GM19463 (cell line): ENCODE results near the gene CDC27.
"Not testable (repeated sequence)": the region's sequence is repeated elsewhere in the genome, so short reads cannot be mapped to it uniquely, and the experiment has no call there.

Experiments used
- ATAC-seq: cut with Tn5 transposase; IDR thresholded peaks from one replicate; pipeline ENCODE4 v1.9.1; 2021; ENCODE audit warnings: mild to moderate bottlenecking, moderate library complexity; ENCODE audit not compliant: unreplicated experiment

The CDC27 gene

GRCh38 chr17:47193931-47194511 lies 4.9 kb upstream of the CDC27 start:
- no peak for ATAC-seq

- no peak for ATAC-seq
These were observed 3.5 kb upstream of the CDC27 start for GRCh38 chr17:47192554-47192953.

GRCh38 chr17:47190770-47191169 lies 1.7 kb upstream of the CDC27 start:
- no peak for ATAC-seq

GRCh38 chr17:47190243-47190642 lies 1.1 kb upstream of the CDC27 start:
- no peak for ATAC-seq

- no peak for ATAC-seq
These were observed 690 bp upstream of the CDC27 start for GRCh38 chr17:47189732-47190237.

GRCh38 chr17:47188271-47188875 lies 722 bp downstream of the CDC27 start:
- no peak for ATAC-seq

- no peak for ATAC-seq
These were observed 4.4 kb downstream of the CDC27 start for GRCh38 chr17:47184681-47185080.

GRCh38 chr17:47180988-47181387 lies 8.1 kb downstream of the CDC27 start:
- ATAC-seq = not testable (repeated sequence)

GRCh38 chr17:47180337-47180736 lies 8.8 kb downstream of the CDC27 start:
- ATAC-seq = no peak

- no peak for ATAC-seq
These were observed 10.0 kb downstream of the CDC27 start for GRCh38 chr17:47179141-47179540.

GRCh38 chr17:47177261-47177660 lies 11.8 kb downstream of the CDC27 start:
- ATAC-seq = no peak

- no peak for ATAC-seq
These were observed 12.7 kb downstream of the CDC27 start for GRCh38 chr17:47176389-47176826.

- ATAC-seq = not testable (repeated sequence)
These were observed 14.3 kb downstream of the CDC27 start for GRCh38 chr17:47174823-47175222.

- ATAC-seq = no peak
These were observed 16.2 kb downstream of the CDC27 start for GRCh38 chr17:47172696-47173565.

- ATAC-seq = no peak
These were observed 18.4 kb downstream of the CDC27 start for GRCh38 chr17:47170710-47171109.

GRCh38 chr17:47168896-47169295 lies 20.2 kb downstream of the CDC27 start:
- ATAC-seq = not testable (repeated sequence)

- ATAC-seq = not testable (repeated sequence)
These were observed 22.2 kb downstream of the CDC27 start for GRCh38 chr17:47166854-47167253.

GRCh38 chr17:47165137-47165536 lies 24.0 kb downstream of the CDC27 start:
- ATAC-seq = no peak

- no peak for ATAC-seq
These were observed 24.8 kb downstream of the CDC27 start for GRCh38 chr17:47164263-47164662.

- ATAC-seq = no peak
These were observed 27.0 kb downstream of the CDC27 start for GRCh38 chr17:47162013-47162622.

- no peak for ATAC-seq
These were observed 29.8 kb downstream of the CDC27 start for GRCh38 chr17:47159315-47159714.
